OCI-LY1 (cell line): ENCODE data around the gene GRM7.

Experiments
- H2AFZ ChIP-seq: fragments of 200-600 bp; sonication (generic), shearing (Covaris generic); 2 replicates; pipeline ENCODE4 v1.6.0; 2014; ENCODE audit warnings: antibody characterized with exemption, mild to moderate bottlenecking, low read length
- H3F3A ChIP-seq: fragments of 200-600 bp; sonication (generic), shearing (Covaris generic); 2 replicates; pipeline ENCODE4 v1.6.0; 2014; ENCODE audit warnings: mild to moderate bottlenecking, antibody characterized with exemption, low read length, moderate library complexity; ENCODE audit not compliant: insufficient read depth
- H3K27ac ChIP-seq: fragments of 200-600 bp; sonication (generic); 2 replicates; pipeline ENCODE4 v1.5.1; 2014; ENCODE audit warnings: low read length, mixed run types, mild to moderate bottlenecking, low read depth; ENCODE audit not compliant: poor library complexity, severe bottlenecking
- H3K27me3 ChIP-seq: fragments of 200-600 bp; sonication (generic); 2 replicates; pipeline ENCODE4 v1.6.0; 2014; ENCODE audit warnings: antibody characterized with exemption, mild to moderate bottlenecking, low read length, moderate library complexity; ENCODE audit not compliant: insufficient read depth
- H3K36me3 ChIP-seq: fragments of 200-600 bp; sonication (generic); 2 replicates; pipeline ENCODE4 v1.6.1; 2014; ENCODE audit warnings: mild to moderate bottlenecking, antibody characterized with exemption, low read length, moderate library complexity, mixed read lengths; ENCODE audit not compliant: insufficient read depth
- H3K4me1 ChIP-seq: fragments of 200-600 bp; sonication (generic); 2 replicates; pipeline ENCODE4 v1.5.1; 2014; ENCODE audit warnings: mild to moderate bottlenecking, low read length, moderate library complexity; ENCODE audit not compliant: insufficient read depth, severe bottlenecking
- H3K4me2 ChIP-seq: fragments of 200-600 bp; sonication (generic), shearing (Covaris generic); 2 replicates; pipeline ENCODE4 v1.6.1; 2014; ENCODE audit warnings: low read length
- H3K4me3 ChIP-seq: fragments of 200-600 bp; sonication (generic); 2 replicates; pipeline ENCODE4 v1.5.1; 2014; ENCODE audit warnings: low read length, low read depth, mild to moderate bottlenecking, mixed read lengths; ENCODE audit not compliant: poor library complexity, severe bottlenecking
- H3K79me2 ChIP-seq: fragments of 200-600 bp; shearing (Covaris generic); 2 replicates; pipeline ENCODE4 v1.6.1; 2016; ENCODE audit warnings: mixed run types, low read length, mixed read lengths; ENCODE audit not compliant: insufficient read depth
- H3K9ac ChIP-seq: fragments of 200-600 bp; sonication (generic), shearing (Covaris generic); 2 replicates; pipeline ENCODE4 v1.6.1; 2014; ENCODE audit warnings: mild to moderate bottlenecking, low read length, mixed read lengths
- H3K9me2 ChIP-seq: fragments of 200-600 bp; sonication (generic), shearing (Covaris generic); 2 replicates; pipeline ENCODE4 v1.6.1; 2014; ENCODE audit warnings: low read depth, mild to moderate bottlenecking, low read length, mixed read lengths
- H3K9me3 ChIP-seq: fragments of 200-600 bp; shearing (Covaris generic); 2 replicates; pipeline ENCODE4 v1.6.1; 2014; ENCODE audit warnings: low read length, mixed read lengths
- H4K20me1 ChIP-seq: fragments of 200-600 bp; sonication (generic), shearing (Covaris generic); 2 replicates; pipeline ENCODE4 v1.6.0; 2016; ENCODE audit warnings: mild to moderate bottlenecking, low read length; ENCODE audit not compliant: insufficient read depth
- EZH2 ChIP-seq: fragments of 200-600 bp; sonication (generic), shearing (Covaris generic); IDR thresholded peaks from 2 replicates; pipeline ENCODE4 v1.8.0; 2017; ENCODE audit warnings: borderline replicate concordance, mixed run types, mild to moderate bottlenecking, antibody characterized with exemption, low read length, moderate library complexity, mixed read lengths
- TF ChIP-seq, protein P1 (sequence below): fragments of 200-600 bp; sonication (generic), shearing (Covaris generic); IDR thresholded peaks from 2 replicates; pipeline ENCODE4 v1.5.1; 2017; ENCODE audit warnings: mild to moderate bottlenecking, antibody characterized with exemption, low read length, moderate library complexity, mixed read lengths

The GRM7 gene

DNA sequence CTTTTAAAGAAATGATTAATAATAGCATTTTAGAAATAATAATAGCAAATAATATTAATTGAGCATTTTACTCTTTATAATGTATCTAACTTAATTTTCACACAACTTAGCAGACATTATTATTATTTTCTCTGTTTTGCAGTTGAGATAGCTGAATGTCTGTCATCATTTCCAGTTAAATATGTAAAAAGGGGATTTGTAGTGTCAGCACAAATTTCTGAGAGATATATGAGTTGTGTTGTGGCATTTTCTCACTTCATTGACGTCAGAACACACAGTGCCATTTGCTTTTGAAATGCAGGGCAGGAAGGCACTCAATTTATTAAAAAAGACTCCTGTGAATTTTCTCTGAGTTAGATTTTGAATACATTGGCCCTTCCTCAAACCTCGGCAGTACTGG is 111.0 kb downstream of the GRM7 start:
- Histone ChIP-seq H3K4me3 (no peak overlapping the region), H3K4me1 (no peaks in the 10 kb centered on the region), H3K4me2 (no peak overlapping the region), H3K79me2 (no peaks in the 10 kb centered on the region), H2AFZ (no peak overlapping the region), H3K27me3 (no peaks in the 10 kb centered on the region), H4K20me1 (no peaks in the 10 kb centered on the region), H3K27ac (no peak overlapping the region), H3F3A (no peaks in the 10 kb centered on the region), H3K9me2 (no peaks in the 10 kb centered on the region), H3K36me3 (no peaks in the 10 kb centered on the region), H3K9ac (no peak overlapping the region), H3K9me3 (no peaks in the 10 kb centered on the region)
- TF ChIP-seq, protein P1, sequence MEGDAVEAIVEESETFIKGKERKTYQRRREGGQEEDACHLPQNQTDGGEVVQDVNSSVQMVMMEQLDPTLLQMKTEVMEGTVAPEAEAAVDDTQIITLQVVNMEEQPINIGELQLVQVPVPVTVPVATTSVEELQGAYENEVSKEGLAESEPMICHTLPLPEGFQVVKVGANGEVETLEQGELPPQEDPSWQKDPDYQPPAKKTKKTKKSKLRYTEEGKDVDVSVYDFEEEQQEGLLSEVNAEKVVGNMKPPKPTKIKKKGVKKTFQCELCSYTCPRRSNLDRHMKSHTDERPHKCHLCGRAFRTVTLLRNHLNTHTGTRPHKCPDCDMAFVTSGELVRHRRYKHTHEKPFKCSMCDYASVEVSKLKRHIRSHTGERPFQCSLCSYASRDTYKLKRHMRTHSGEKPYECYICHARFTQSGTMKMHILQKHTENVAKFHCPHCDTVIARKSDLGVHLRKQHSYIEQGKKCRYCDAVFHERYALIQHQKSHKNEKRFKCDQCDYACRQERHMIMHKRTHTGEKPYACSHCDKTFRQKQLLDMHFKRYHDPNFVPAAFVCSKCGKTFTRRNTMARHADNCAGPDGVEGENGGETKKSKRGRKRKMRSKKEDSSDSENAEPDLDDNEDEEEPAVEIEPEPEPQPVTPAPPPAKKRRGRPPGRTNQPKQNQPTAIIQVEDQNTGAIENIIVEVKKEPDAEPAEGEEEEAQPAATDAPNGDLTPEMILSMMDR, result no peak
- no peak for TF ChIP-seq EZH2

- no peaks in the 10 kb centered on the region for H4K20me1 ChIP-seq
- H3K27ac ChIP-seq, result no peak overlapping the region
- H3K79me2 ChIP-seq, result no peaks in the 10 kb centered on the region
- no peaks in the 10 kb centered on the region for H3K4me1 ChIP-seq
- TF ChIP-seq EZH2, result no peak
- TF ChIP-seq, protein P1, result no peak
- H3K27me3 ChIP-seq, result no peaks in the 10 kb centered on the region
- no peak overlapping the region for H3K4me2 ChIP-seq
- H3K9me2 ChIP-seq, result no peaks in the 10 kb centered on the region
- H3F3A ChIP-seq, result no peaks in the 10 kb centered on the region
- H3K36me3 ChIP-seq, result no peaks in the 10 kb centered on the region
- H3K4me3 ChIP-seq, result no peak overlapping the region
- no peak overlapping the region for H2AFZ ChIP-seq
- no peak overlapping the region for H3K9ac ChIP-seq
- H3K9me3 ChIP-seq, result no peaks in the 10 kb centered on the region
Measured at GRCh38 chr3:6985848-6986247, 124.9 kb downstream of the GRM7 start.

GRCh38 chr3:6989608-6990291 is 128.8 kb downstream of the GRM7 start:
- H3K36me3 ChIP-seq, result no peaks in the 10 kb centered on the region
- no peaks in the 10 kb centered on the region for H3K79me2 ChIP-seq
- H2AFZ ChIP-seq, result no peak overlapping the region
- TF ChIP-seq, protein P1, result no peak
- TF ChIP-seq EZH2, result no peak
- H3K4me2 ChIP-seq, result no peak overlapping the region
- no peak overlapping the region for H3K27ac ChIP-seq
- H3K9me2 ChIP-seq, result no peaks in the 10 kb centered on the region
- H3K4me3 ChIP-seq, result no peak overlapping the region
- H4K20me1 ChIP-seq, result no peaks in the 10 kb centered on the region
- H3F3A ChIP-seq, result no peaks in the 10 kb centered on the region
- H3K27me3 ChIP-seq, result no peaks in the 10 kb centered on the region
- no peaks in the 10 kb centered on the region for H3K4me1 ChIP-seq
- H3K9ac ChIP-seq, result no peak overlapping the region
- no peaks in the 10 kb centered on the region for H3K9me3 ChIP-seq
